ENCODE results near the gene DUXB.

DUXB gene

GRCh38 chr16:75710344-75710743, 9.1 kb upstream of the DUXB start:
- DNase-seq (ENCODE audit: extremely low read depth, low read depth) = no peak
- TF ChIP-seq CTCF (IDR thresholded peaks at IDR 0.05; ENCODE audit: low read depth, low read length, missing control alignments) = no peak
- no peak overlapping the region for H3K4me3 ChIP-seq (replicated peaks; ENCODE audit: low read depth, low read length)

- no peak overlapping the region for H3K4me3 ChIP-seq (replicated peaks; ENCODE audit: low read depth, low read length)
- no peak for TF ChIP-seq CTCF (IDR thresholded peaks at IDR 0.05; ENCODE audit: low read depth, low read length, missing control alignments)
- no peak for DNase-seq (ENCODE audit: extremely low read depth, low read depth)
These were observed 2.0 kb upstream of the DUXB start for GRCh38 chr16:75703306-75703705.

GRCh38 chr16:75702242-75702641, 981 bp upstream of the DUXB start:
- no peak overlapping the region for H3K4me3 ChIP-seq (replicated peaks; ENCODE audit: low read depth, low read length)
- no peak for TF ChIP-seq CTCF (IDR thresholded peaks at IDR 0.05; ENCODE audit: low read depth, low read length, missing control alignments)
- no peak for DNase-seq (ENCODE audit: extremely low read depth, low read depth)

GRCh38 chr16:75697571-75697970, 3.7 kb downstream of the DUXB start:
- DNase-seq (ENCODE audit: extremely low read depth, low read depth) = no peak
- H3K4me3 ChIP-seq (replicated peaks; ENCODE audit: low read depth, low read length) = no peak overlapping the region
- no peak for TF ChIP-seq CTCF (IDR thresholded peaks at IDR 0.05; ENCODE audit: low read depth, low read length, missing control alignments)

- TF ChIP-seq CTCF (IDR thresholded peaks at IDR 0.05; ENCODE audit: low read depth, low read length, missing control alignments) = peak; percentile 34
- no peak for DNase-seq (ENCODE audit: extremely low read depth, low read depth)
- H3K4me3 ChIP-seq (replicated peaks; ENCODE audit: low read depth, low read length) = no peak overlapping the region
These were observed 5.6 kb downstream of the DUXB start for GRCh38 chr16:75695708-75696107.

GRCh38 chr16:75687361-75687760, 13.9 kb downstream of the DUXB start:
- no peak overlapping the region for H3K4me3 ChIP-seq (replicated peaks; ENCODE audit: low read depth, low read length)
- no peak for DNase-seq (ENCODE audit: extremely low read depth, low read depth)
- TF ChIP-seq CTCF (IDR thresholded peaks at IDR 0.05; ENCODE audit: low read depth, low read length, missing control alignments) = no peak

GRCh38 chr16:75682308-75682707, 19.0 kb downstream of the DUXB start:
- no peak overlapping the region for H3K4me3 ChIP-seq (replicated peaks; ENCODE audit: low read depth, low read length)
- no peak for DNase-seq (ENCODE audit: extremely low read depth, low read depth)
- no peak for TF ChIP-seq CTCF (IDR thresholded peaks at IDR 0.05; ENCODE audit: low read depth, low read length, missing control alignments)
